HT-29 (cell line): ENCODE data around the gene ST6GAL1. TPM values are rescaled to one million over a fixed set of nuclear protein-coding genes. Genes with fewer than 3 reads are reported as not detected.

Source experiments
- DNase-seq: peaks from one replicate; pipeline ENCODE4 v3.0.0-alpha.2; 2015; ENCODE audit warnings: low spot score
- total RNA-seq: library from RNA; depleted of rRNA; stranded (reverse); fragments of >200 nt; shearing (Covaris generic); gene quantifications from 2 replicates; pipeline ENCODE4 v1.2.3, GENCODE V29; 2014

The ST6GAL1 gene
- total RNA-seq, 1 experiment from 2014 or later = 4.2 TPM

- DNase-seq = no peak
Observed at GRCh38 chr3:187076297-187076696, 146.0 kb downstream of the ST6GAL1 start.

GRCh38 chr3:187077085-187077484 is 146.8 kb downstream of the ST6GAL1 start:
- DNase-seq = no peak

DNA sequence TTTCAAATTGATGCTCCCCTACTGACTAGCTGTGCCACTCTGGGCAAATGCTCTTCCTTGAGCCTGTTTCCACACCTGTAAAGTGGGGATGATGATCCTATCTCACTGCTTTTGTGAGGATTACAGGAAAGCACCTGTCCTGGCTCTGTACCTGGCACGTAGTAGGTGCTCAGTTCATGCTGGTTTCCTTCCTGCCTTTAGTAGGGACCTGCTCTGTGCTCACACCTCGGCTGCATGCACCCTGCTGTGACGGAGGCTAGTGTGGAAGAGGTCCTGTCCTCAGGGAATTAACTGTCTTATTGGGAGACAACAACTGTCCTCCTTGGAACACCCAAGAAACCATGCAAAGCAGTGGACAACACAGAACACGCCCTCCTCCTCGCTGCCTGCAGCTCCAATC is 147.2 kb downstream of the ST6GAL1 start:
- no peak for DNase-seq

- DNase-seq = no peak
Observed at GRCh38 chr3:187079090-187080022, 149.0 kb downstream of the ST6GAL1 start.

GRCh38 chr3:187080799-187081450 is 150.6 kb downstream of the ST6GAL1 start:
- no peak for DNase-seq

DNA sequence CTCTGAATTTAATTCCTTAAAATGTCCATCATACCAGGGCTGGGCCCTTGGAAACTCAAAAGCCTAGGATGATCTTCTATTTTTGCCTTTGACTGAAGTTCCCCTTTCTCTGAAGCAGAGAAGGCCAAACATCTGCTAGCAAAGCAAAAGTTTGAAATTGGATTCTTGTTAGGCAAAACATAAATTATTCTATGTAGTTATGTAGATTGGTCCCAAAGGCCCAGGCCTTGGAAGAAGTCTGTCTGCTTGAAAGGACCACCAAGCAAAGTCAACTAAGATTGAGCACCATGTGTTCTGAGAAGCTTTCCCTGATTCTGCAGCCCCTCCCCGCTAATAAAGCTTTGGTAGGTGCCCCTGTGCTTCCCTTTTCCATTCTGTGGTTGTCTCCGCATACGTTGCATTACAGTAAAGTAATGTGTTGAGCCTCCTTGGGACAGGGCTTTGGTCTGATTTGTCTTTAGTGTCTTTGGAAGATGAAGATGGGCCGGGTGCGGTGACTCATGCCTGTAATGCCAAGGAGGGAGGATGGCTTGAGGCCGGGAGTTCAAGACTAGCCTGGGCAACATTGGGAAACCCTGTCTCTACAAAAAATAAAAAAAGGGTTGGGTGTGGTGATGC is 152.5 kb downstream of the ST6GAL1 start:
- DNase-seq = no peak

DNA sequence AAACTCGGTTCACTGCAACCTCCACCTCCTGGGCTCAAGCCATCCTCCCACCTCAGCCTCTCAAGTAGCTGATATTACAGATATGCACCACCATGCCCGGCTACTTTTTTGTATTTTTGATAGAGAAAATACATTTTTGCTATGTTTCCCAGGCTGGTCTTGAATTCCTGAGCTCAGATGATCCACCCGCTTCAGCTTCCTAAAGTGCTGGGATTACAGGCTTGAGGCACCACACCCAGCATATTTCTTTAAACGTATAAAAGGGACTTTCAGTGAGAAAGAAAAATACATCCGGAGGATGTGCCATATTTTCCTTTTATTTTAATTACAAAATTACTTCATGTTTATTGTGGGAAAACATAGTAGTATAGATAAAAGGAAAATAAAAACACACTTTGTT is 153.8 kb downstream of the ST6GAL1 start:
- DNase-seq = no peak

DNA sequence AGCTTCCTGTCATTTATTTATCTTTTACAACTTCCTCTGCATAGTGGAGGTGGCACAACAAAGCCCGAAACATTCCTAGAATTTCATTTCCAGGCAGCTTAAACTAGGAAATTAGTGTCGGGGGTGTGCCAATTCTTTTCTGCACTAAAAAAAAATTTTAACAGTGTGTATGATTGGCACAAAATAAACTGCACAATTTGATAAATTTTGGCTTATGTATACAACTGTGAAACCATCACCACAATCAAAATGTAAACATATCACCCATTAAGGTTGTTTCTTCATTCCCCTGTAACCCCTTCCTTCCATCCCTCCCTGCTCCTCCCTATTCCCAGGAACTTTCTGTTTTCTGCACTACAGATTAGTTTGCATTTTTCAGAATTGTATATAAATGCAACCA is 154.3 kb downstream of the ST6GAL1 start:
- DNase-seq = no peak

DNA sequence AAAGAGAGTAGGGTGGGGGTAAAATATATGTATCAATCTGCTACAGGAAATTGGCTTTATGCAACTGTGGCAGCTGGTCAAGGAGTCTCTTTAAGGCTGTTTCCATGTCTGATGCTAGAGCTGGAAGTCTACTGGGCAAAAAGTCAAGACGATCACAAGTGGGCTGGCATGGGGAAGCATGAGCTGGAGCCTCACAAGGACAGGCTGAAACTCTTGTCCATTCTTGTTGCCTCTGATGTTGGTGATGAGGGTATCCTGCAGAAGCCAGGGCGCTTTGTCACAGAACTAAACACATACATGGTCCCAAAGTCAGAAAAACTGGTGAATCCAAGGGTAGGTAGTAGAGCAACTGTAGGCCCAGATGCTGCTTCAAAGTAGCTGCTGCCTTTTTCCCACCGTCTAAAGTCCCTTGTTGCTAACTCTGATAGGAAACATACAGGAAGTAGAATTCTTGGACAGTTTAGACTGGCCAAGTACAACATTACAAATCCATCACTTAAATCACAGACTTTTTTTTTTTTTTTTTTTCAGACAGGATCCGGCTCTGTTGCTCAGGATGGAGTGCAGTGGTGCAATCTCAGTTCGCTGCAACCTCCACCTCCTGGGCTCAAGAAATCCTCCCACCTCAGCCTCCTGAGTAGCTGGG is 154.8 kb downstream of the ST6GAL1 start:
- DNase-seq = no peak

DNA sequence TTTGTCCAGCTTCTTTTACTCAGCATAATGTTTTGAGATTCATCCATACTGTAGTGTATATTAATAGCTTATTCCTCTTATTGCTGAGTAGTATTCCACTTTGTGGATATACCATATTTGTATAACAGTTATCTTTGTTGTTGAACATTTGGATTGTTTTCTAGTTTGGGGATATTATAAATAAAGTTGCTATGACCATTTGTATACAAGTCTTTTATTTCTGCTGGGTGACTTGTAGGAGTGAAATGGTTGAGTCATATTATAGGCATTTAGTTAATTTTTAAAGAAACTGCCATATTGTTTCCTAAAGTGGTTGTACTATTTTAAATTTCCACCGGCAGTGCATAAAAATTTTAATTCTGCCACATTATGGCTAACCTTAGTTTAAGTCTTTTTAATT is 155.6 kb downstream of the ST6GAL1 start:
- no peak for DNase-seq

- no peak for DNase-seq
Observed at GRCh38 chr3:187086831-187087230, 156.5 kb downstream of the ST6GAL1 start.

GRCh38 chr3:187088701-187089100 is 158.4 kb downstream of the ST6GAL1 start:
- DNase-seq = no peak

GRCh38 chr3:187093320-187093719 is 163.0 kb downstream of the ST6GAL1 start:
- DNase-seq = no peak

DNA sequence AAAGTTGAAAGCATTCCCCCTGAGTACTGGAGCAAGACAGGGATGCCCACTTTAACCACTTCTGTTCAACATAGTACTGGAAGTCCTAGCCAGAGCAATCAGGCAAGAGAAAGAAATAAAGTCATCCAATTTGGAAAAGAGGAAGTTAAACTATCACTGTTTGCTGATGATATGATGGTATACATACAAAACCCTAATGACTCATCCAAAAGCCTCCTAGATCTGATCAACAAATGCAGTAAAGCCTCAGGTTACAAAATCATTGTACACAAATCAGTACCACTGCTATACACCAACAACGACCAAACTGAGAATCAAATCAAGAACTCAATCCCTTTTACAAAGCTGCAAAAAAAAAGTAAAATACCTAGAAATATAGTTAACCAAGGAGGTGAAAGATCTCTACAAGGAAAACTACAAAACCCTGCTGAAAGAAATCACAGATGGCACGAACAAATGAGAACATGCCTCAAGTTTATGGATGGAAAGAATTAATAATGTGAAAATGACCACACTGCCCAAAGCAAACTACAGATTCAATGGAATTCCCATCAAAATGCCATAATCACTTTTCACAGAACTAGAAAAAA is 168.7 kb downstream of the ST6GAL1 start:
- DNase-seq = no peak

- DNase-seq = peak; percentile 18
Observed at GRCh38 chr3:187101184-187102072, 171.1 kb downstream of the ST6GAL1 start.

DNA sequence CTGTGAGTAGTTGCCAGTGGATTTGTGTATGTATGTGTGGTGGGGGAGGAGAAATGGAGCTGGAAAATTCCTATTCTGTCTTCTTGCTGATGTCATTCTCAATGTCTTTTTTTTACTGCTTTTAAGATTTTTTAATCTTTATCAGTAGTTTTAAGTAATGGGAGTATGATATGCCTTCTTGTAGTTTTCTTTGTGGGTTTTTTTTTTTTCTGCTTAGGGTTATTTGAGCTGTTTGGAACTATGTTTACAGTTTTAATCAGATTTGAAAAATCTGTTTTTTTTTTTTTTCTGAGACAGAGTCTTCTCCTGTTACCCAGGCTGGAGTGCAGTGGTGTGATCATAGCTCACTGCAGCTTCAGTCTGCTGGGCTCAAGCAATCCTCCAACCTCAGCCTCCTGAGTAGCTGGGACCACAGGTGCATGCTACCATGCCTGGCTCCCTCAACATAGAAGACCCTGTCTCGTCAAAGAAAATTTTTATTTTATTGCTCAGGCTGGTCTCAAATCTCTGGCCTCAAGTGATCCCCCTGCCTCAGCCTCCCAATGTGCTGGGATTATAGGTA is 171.8 kb downstream of the ST6GAL1 start:
- no peak for DNase-seq

DNA sequence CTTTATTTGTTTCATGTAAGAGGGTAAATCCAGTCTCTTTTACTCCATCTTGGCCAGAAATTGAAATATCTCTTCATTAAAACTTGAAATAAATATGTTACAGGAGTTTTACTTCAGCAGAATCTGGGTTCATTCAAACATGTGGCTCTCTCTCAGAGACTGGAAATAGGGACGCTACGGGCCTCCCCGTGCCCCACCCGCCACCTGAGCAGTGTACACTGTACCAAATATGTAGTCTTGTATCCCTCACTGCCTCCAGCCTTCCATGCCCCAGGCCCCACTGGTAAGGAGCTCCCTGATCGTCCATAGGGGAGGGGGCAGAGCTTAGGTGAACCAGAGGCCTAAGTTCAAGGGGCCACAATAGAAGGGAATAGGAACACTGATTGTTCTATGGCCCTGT is 172.9 kb downstream of the ST6GAL1 start:
- DNase-seq = no peak

- no peak for DNase-seq
Observed at GRCh38 chr3:187104342-187104741, 174.0 kb downstream of the ST6GAL1 start.

DNA sequence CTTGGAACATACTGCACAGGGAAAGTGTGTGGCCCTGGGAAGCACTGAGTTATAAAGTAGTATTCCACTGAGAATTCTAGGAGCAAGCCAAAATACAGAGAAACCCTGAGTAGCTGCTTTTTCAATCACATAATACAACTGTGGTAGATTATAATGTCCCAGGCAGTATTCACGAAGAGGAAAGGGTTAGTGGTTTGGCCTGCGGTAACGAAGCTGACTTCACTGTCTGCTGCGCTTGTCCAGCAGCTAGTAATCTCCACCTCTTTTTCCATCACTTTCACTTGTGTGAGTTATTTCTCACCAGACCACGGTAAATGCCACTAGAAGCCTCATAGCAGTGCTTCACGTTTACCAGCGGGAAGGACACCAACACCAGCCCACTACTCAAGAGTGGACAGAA is 174.6 kb downstream of the ST6GAL1 start:
- no peak for DNase-seq

DNA sequence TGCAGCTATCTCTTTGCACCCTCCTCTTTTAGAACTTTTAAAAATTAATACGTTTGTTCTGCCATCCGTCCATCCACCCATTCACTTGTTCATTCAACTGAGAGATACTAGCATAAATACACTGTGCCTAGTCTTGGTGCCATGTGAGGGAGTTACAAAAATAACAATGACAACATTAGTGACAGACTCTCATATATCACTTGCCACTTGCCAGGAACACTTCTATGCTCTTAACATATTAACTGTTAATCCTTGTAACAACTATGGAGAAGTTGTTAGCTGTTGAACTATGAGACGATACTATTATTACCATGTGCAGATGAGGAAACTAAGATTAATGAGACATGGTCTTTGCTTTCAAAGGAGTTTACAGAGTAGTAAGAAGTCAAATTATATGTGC is 175.4 kb downstream of the ST6GAL1 start:
- DNase-seq = no peak
